Naive thymus-derived CD4-positive, alpha-beta T cell (primary cell): ENCODE results near the gene PLCXD3. TPM values are rescaled to one million over a fixed set of nuclear protein-coding genes. Genes with fewer than 3 reads are reported as not detected.

Source experiments
- ATAC-seq: fragments of 150-1000 bp; cut with Tn5 transposase; 2 replicates; pipeline ENCODE4 v1.10.0; 2021; ENCODE audit warnings: mild to moderate bottlenecking, moderate library complexity
- CTCF ChIA-PET: fragments of 350-600 bp; sonication (Branson Sonifier 250); formaldehyde crosslinking; loops from one replicate; lab custom pipeline; 2021; ENCODE audit warnings: antibody characterized with exemption; lab: Charles Lee
- POLR2A ChIA-PET: fragments of 350-600 bp; sonication (Branson Sonifier 250); formaldehyde crosslinking; loops from one replicate; lab custom pipeline; 2021; ENCODE audit warnings: antibody characterized with exemption, inconsistent platforms; lab: Charles Lee
- DNase-seq, 9 donors: peaks; one replicate each; pipeline versions ENCODE4 v3.0.0 to v3.0.0-alpha.2; 2020 to 2022; ENCODE audit warnings: mixed read lengths in 1 of 9
- H3K27ac ChIP-seq: one replicate; pipeline ENCODE4 v1.7.0; 2013; ENCODE audit warnings: mild to moderate bottlenecking, low read depth, low read length, moderate library complexity
- H3K27me3 ChIP-seq, 2 donors: one replicate each; pipeline ENCODE4 v1.7.0; 2013; ENCODE audit warnings: low read length in 2 of 2, mild to moderate bottlenecking in 2 of 2, moderate library complexity in 2 of 2; ENCODE audit not compliant: control insufficient read depth in 2 of 2, insufficient read depth in 2 of 2
- H3K36me3 ChIP-seq, 3 experiments: 1 replicate in 2 of 3; 2 replicates in 1 of 3; pipeline ENCODE4 v1.7.0; 2013; ENCODE audit warnings: low read length in 3 of 3, mild to moderate bottlenecking in 3 of 3, moderate library complexity in 1 of 3; ENCODE audit not compliant: insufficient read depth in 3 of 3, control insufficient read depth in 2 of 3
- H3K4me1 ChIP-seq, 2 donors: one replicate each; pipeline ENCODE4 v1.7.0; 2013; ENCODE audit warnings: low read length in 2 of 2, mild to moderate bottlenecking in 2 of 2, moderate library complexity in 1 of 2; ENCODE audit not compliant: control insufficient read depth in 2 of 2, insufficient read depth in 2 of 2
- H3K4me3 ChIP-seq: 2 replicates; pipeline ENCODE4 v1.7.0; 2013; ENCODE audit warnings: mild to moderate bottlenecking, low read length
- H3K9me3 ChIP-seq, 3 experiments: 1 replicate in 2 of 3; 2 replicates in 1 of 3; pipeline ENCODE4 v1.7.0; 2013; ENCODE audit warnings: low read length in 3 of 3; ENCODE audit not compliant: control insufficient read depth in 2 of 3
- H3K27ac Mint-ChIP-seq, 9 donors: one replicate each; pipeline ENCODE4 v1.8.0; 2020 to 2022; ENCODE audit warnings: mixed read lengths in 9 of 9, mild to moderate bottlenecking in 8 of 9, moderate library complexity in 5 of 9, inconsistent platforms in 2 of 9
- H3K27me3 Mint-ChIP-seq, 5 donors: one replicate each; pipeline ENCODE4 v1.8.0; 2021 to 2022; ENCODE audit warnings: mixed read lengths in 5 of 5, mild to moderate bottlenecking in 1 of 5
- H3K36me3 Mint-ChIP-seq, 5 donors: one replicate each; pipeline ENCODE4 v1.8.0; 2020 to 2022; ENCODE audit warnings: mixed read lengths in 5 of 5, mild to moderate bottlenecking in 3 of 5, inconsistent platforms in 1 of 5
- H3K4me1 Mint-ChIP-seq, 7 donors: one replicate each; pipeline ENCODE4 v1.8.0; 2020 to 2022; ENCODE audit warnings: mixed read lengths in 7 of 7, mild to moderate bottlenecking in 3 of 7, inconsistent platforms in 1 of 7
- H3K4me3 Mint-ChIP-seq, 10 donors: one replicate each; pipeline ENCODE4 v1.8.0; 2020 to 2022; ENCODE audit warnings: mild to moderate bottlenecking in 10 of 10, mixed read lengths in 10 of 10, moderate library complexity in 6 of 10, inconsistent platforms in 2 of 10
- H3K9me3 Mint-ChIP-seq, 11 donors: one replicate each; pipeline ENCODE4 v1.8.0; 2020 to 2022; ENCODE audit warnings: mixed read lengths in 11 of 11, mild to moderate bottlenecking in 4 of 11, inconsistent platforms in 1 of 11, moderate library complexity in 1 of 11
- intact Hi-C, 2 donors: fragments of 100-400 bp; cut with micrococcal nuclease; formaldehyde crosslinking; loops; one replicate each; pipeline ENCODE4 v1.15.1; 2023
- polyA plus RNA-seq, 2 donors: library from polyadenylated mRNA; unstranded; fragments of 300-500 nt; fragmentation: Illumina TruSeq; gene quantifications; one replicate each; pipeline ENCODE4 v1.2.3, GENCODE V29; 2021
- total RNA-seq, 6 experiments: library from RNA in 5 of 6; stranded (reverse) in 5 of 6; gene quantifications; 1 replicate in 5 of 6; 2 replicates in 1 of 6; pipeline ENCODE4 v1.2.3 and lab custom pipeline; 2021 to 2026

The PLCXD3 gene
- total and polyA plus RNA-seq, 7 experiments from 2014 or later, result not detected

GRCh38 chr5:41275813-41276512, 234.4 kb downstream of the PLCXD3 start:
- intact Hi-C loops, result no loop called here
- ATAC-seq, result no peak
- Histone ChIP-seq H3K4me3 (no peak overlapping the region), H3K4me1 (no peaks in the 10 kb centered on the region), H3K27ac (no peak overlapping the region), H3K27me3 (no peaks in the 10 kb centered on the region), H3K36me3 (no peaks in the 10 kb centered on the region), H3K9me3 (no peaks in the 10 kb centered on the region)
- H3K27me3 Mint-ChIP-seq, result peaks cover 0 to 6% (median 0%) of the 10 kb centered on the region in 5 donors
- H3K4me1 Mint-ChIP-seq, result no peaks in the 10 kb centered on the region
- no peaks in the 10 kb centered on the region for H3K36me3 Mint-ChIP-seq
- DNase-seq, result no peak
- ChIA-PET CTCF (no interaction called here), POLR2A (no interaction called here)
- peaks cover 0 to 5% (median 0%) of the 10 kb centered on the region in 11 donors for H3K9me3 Mint-ChIP-seq
- no peak overlapping the region for H3K27ac Mint-ChIP-seq
- no peak overlapping the region for H3K4me3 Mint-ChIP-seq

- no peaks in the 10 kb centered on the region for H3K4me1 Mint-ChIP-seq
- Histone ChIP-seq H3K4me1 (no peaks in the 10 kb centered on the region), H3K27me3 (no peaks in the 10 kb centered on the region), H3K36me3 (no peaks in the 10 kb centered on the region), H3K9me3 (no peaks in the 10 kb centered on the region), H3K27ac (no peak overlapping the region), H3K4me3 (no peak overlapping the region)
- intact Hi-C loops, result no loop called here
- DNase-seq, result no peak
- peaks cover 0 to 5% (median 0%) of the 10 kb centered on the region in 5 donors for H3K27me3 Mint-ChIP-seq
- H3K36me3 Mint-ChIP-seq, result no peaks in the 10 kb centered on the region
- H3K4me3 Mint-ChIP-seq, result no peak overlapping the region
- peaks cover 0 to 4% (median 0%) of the 10 kb centered on the region in 11 donors for H3K9me3 Mint-ChIP-seq
- ATAC-seq, result no peak
- ChIA-PET POLR2A (no interaction called here), CTCF (no interaction called here)
- H3K27ac Mint-ChIP-seq, result no peak overlapping the region
These were observed 239.8 kb downstream of the PLCXD3 start for GRCh38 chr5:41270423-41271251.

- no peaks in the 10 kb centered on the region for H3K36me3 ChIP-seq
- ATAC-seq (no peak), DNase-seq (no peak)
- no peaks in the 10 kb centered on the region for H3K4me1 ChIP-seq
- H3K4me3 Mint-ChIP-seq, result no peak overlapping the region
- H3K9me3 ChIP-seq, result no peaks in the 10 kb centered on the region
- H3K27ac ChIP-seq, result no peak overlapping the region
- no peaks in the 10 kb centered on the region for H3K9me3 Mint-ChIP-seq
- no peaks in the 10 kb centered on the region for H3K4me1 Mint-ChIP-seq
- no peaks in the 10 kb centered on the region for H3K27me3 ChIP-seq
- ChIA-PET POLR2A (no interaction called here), CTCF (no interaction called here)
- intact Hi-C loops, result no loop called here
- no peak overlapping the region for H3K4me3 ChIP-seq
- H3K36me3 Mint-ChIP-seq, result no peaks in the 10 kb centered on the region
- peaks cover 0 to 5% (median 0%) of the 10 kb centered on the region in 5 donors for H3K27me3 Mint-ChIP-seq
- no peak overlapping the region for H3K27ac Mint-ChIP-seq
These were observed 241.5 kb downstream of the PLCXD3 start for GRCh38 chr5:41268894-41269293.

GRCh38 chr5:41266377-41266776, 244.0 kb downstream of the PLCXD3 start:
- no peaks in the 10 kb centered on the region for H3K36me3 Mint-ChIP-seq
- DNase-seq (no peak), ATAC-seq (no peak)
- ChIA-PET CTCF (no interaction called here), POLR2A (no interaction called here)
- Histone ChIP-seq H3K27ac (no peak overlapping the region), H3K27me3 (no peaks in the 10 kb centered on the region), H3K4me1 (no peaks in the 10 kb centered on the region), H3K9me3 (no peaks in the 10 kb centered on the region), H3K36me3 (no peaks in the 10 kb centered on the region), H3K4me3 (no peak overlapping the region)
- H3K27ac Mint-ChIP-seq, result no peak overlapping the region
- intact Hi-C loops, result no loop called here
- H3K4me1 Mint-ChIP-seq, result no peaks in the 10 kb centered on the region
- peaks cover 0 to 2% (median 0%) of the 10 kb centered on the region in 11 donors for H3K9me3 Mint-ChIP-seq
- H3K4me3 Mint-ChIP-seq, result no peak overlapping the region
- peaks cover 0 to 5% (median 0%) of the 10 kb centered on the region in 5 donors for H3K27me3 Mint-ChIP-seq

- no peaks in the 10 kb centered on the region for H3K4me1 ChIP-seq
- CTCF ChIA-PET, result no interaction called here
- H3K27me3 Mint-ChIP-seq, result peaks cover 0 to 5% (median 0%) of the 10 kb centered on the region in 5 donors
- ATAC-seq (no peak), DNase-seq (no peak)
- intact Hi-C loops, result no loop called here
- H3K4me1 Mint-ChIP-seq, result no peaks in the 10 kb centered on the region
- no peaks in the 10 kb centered on the region for H3K36me3 ChIP-seq
- H3K4me3 Mint-ChIP-seq, result no peak overlapping the region
- POLR2A ChIA-PET, result no interaction called here
- no peak overlapping the region for H3K27ac ChIP-seq
- no peaks in the 10 kb centered on the region for H3K9me3 ChIP-seq
- no peaks in the 10 kb centered on the region for H3K27me3 ChIP-seq
- H3K36me3 Mint-ChIP-seq, result no peaks in the 10 kb centered on the region
- H3K9me3 Mint-ChIP-seq, result peaks cover 0 to 2% (median 0%) of the 10 kb centered on the region in 11 donors
- no peak overlapping the region for H3K4me3 ChIP-seq
- no peak overlapping the region for H3K27ac Mint-ChIP-seq
These were observed 246.4 kb downstream of the PLCXD3 start for GRCh38 chr5:41264019-41264418.

GRCh38 chr5:41263335-41263734, 247.1 kb downstream of the PLCXD3 start:
- Histone ChIP-seq H3K9me3 (no peaks in the 10 kb centered on the region), H3K36me3 (no peaks in the 10 kb centered on the region), H3K27ac (no peak overlapping the region), H3K4me3 (no peak overlapping the region), H3K27me3 (no peaks in the 10 kb centered on the region), H3K4me1 (no peaks in the 10 kb centered on the region)
- no peak for ATAC-seq
- H3K36me3 Mint-ChIP-seq, result no peaks in the 10 kb centered on the region
- H3K27me3 Mint-ChIP-seq, result peaks cover 0 to 5% (median 0%) of the 10 kb centered on the region in 5 donors
- H3K4me1 Mint-ChIP-seq, result no peaks in the 10 kb centered on the region
- intact Hi-C loops, result no loop called here
- ChIA-PET POLR2A (no interaction called here), CTCF (no interaction called here)
- H3K27ac Mint-ChIP-seq, result no peak overlapping the region
- H3K4me3 Mint-ChIP-seq, result no peak overlapping the region
- DNase-seq, result no peak
- peaks cover 0 to 4% (median 0%) of the 10 kb centered on the region in 11 donors for H3K9me3 Mint-ChIP-seq
